Spinal cord (tissue), 10 donors: ENCODE results near the gene EML1. TPM values are rescaled to one million over a fixed set of nuclear protein-coding genes. Genes with fewer than 3 reads are reported as not detected.

Experiments
- DNase-seq, 6 donors: peaks; one replicate each; pipeline versions ENCODE4 v3.0.0 to v3.0.0-alpha.2; 2013 to 2015; ENCODE audit warnings: low spot score in 6 of 6, low read depth in 4 of 6
- H3K27ac ChIP-seq: one replicate; pipeline ENCODE4 v1.5.1; 2013; ENCODE audit warnings: low read depth, low read length, control low read depth
- H3K27me3 ChIP-seq: one replicate; pipeline ENCODE4 v1.6.1; 2013; ENCODE audit warnings: low read length; ENCODE audit not compliant: control insufficient read depth, insufficient read depth
- H3K36me3 ChIP-seq: one replicate; pipeline ENCODE4 v1.6.1; 2013; ENCODE audit warnings: low read length; ENCODE audit not compliant: control insufficient read depth, insufficient read depth
- H3K4me1 ChIP-seq: one replicate; pipeline ENCODE4 v1.6.1; 2013; ENCODE audit warnings: low read length; ENCODE audit not compliant: control insufficient read depth, insufficient read depth
- H3K4me3 ChIP-seq: one replicate; pipeline ENCODE4 v1.5.1; 2013; ENCODE audit warnings: low read depth, low read length, control low read depth
- H3K9me3 ChIP-seq: one replicate; pipeline ENCODE4 v1.6.1; 2013; ENCODE audit warnings: low read length; ENCODE audit not compliant: control insufficient read depth, insufficient read depth
- WGBS: methylation state at CpG from one replicate; pipeline ENCODE4 v1.1.5; 2013; ENCODE audit warnings: missing lambda C conversion rate; ENCODE audit not compliant: insufficient coverage; 5-methylcytosine and 5-hydroxymethylcytosine counted together
- polyA plus RNA-seq, 2 donors: library from polyadenylated mRNA; unstranded; fragments of 120-200 nt; gene quantifications; one replicate each; pipeline ENCODE4 v1.2.1, GENCODE V29; 2013; ENCODE audit not compliant: insufficient read length in 2 of 2
- total RNA-seq, 2 donors: library from RNA; depleted of rRNA in 1 of 2; stranded (reverse); fragments of 120-200 nt in 1 of 2; fragments of >200 nt in 1 of 2; gene quantifications; one replicate each; pipeline versions ENCODE4 v1.2.3 to v1.2.4, GENCODE V29; 2013 to 2014
- donor health status: healthy.

EML1 gene
- total and polyA plus RNA-seq, 4 donors, result 23.1 to 40.4 (median 34.9) TPM

- Histone ChIP-seq H3K4me1 (peaks cover 61% of the 10 kb centered on the region), H3K27ac (no peak overlapping the region), H3K27me3 (peaks cover 3% of the 10 kb centered on the region), H3K4me3 (no peak overlapping the region), H3K9me3 (no peaks in the 10 kb centered on the region), H3K36me3 (no peaks in the 10 kb centered on the region)
- peak in 1 of 6 donors; percentile 39 for DNase-seq
- WGBS, result 36% methylated on average over 22 of the region's 23 CpGs
These were observed 43.2 kb upstream of the EML1 start for GRCh38 chr14:99749763-99750715.

GRCh38 chr14:99750746-99751450, 42.3 kb upstream of the EML1 start:
- no peak overlapping the region for H3K4me3 ChIP-seq
- H3K27me3 ChIP-seq, result peaks cover 3% of the 10 kb centered on the region
- H3K9me3 ChIP-seq, result no peaks in the 10 kb centered on the region
- no peaks in the 10 kb centered on the region for H3K36me3 ChIP-seq
- H3K27ac ChIP-seq, result no peak overlapping the region
- H3K4me1 ChIP-seq, result peaks cover 67% of the 10 kb centered on the region
- WGBS, result 85% methylated on average over 9 of the region's 11 CpGs
- no peak for DNase-seq

- peaks cover 67% of the 10 kb centered on the region for H3K4me1 ChIP-seq
- H3K4me3 ChIP-seq, result no peak overlapping the region
- H3K27me3 ChIP-seq, result peaks cover 3% of the 10 kb centered on the region
- 53% methylated on average over 20 of the region's 25 CpGs for WGBS
- H3K9me3 ChIP-seq, result no peaks in the 10 kb centered on the region
- no peaks in the 10 kb centered on the region for H3K36me3 ChIP-seq
- peak in 1 of 6 donors; percentile 61 for DNase-seq
- H3K27ac ChIP-seq, result peak overlapping the region; percentile 40
These were observed 41.4 kb upstream of the EML1 start for GRCh38 chr14:99751539-99752485.

GRCh38 chr14:99752486-99753121, 40.6 kb upstream of the EML1 start:
- peaks cover 67% of the 10 kb centered on the region for H3K4me1 ChIP-seq
- H3K27me3 ChIP-seq, result peaks cover 3% of the 10 kb centered on the region
- H3K4me3 ChIP-seq, result no peak overlapping the region
- WGBS, result 47% methylated on average over 6 of the region's 9 CpGs
- no peaks in the 10 kb centered on the region for H3K36me3 ChIP-seq
- no peaks in the 10 kb centered on the region for H3K9me3 ChIP-seq
- DNase-seq, result no peak
- H3K27ac ChIP-seq, result peak overlapping the region; percentile 40

- 65% methylated on average over 14 of the region's 16 CpGs for WGBS
- H3K4me1 ChIP-seq, result peaks cover 73% of the 10 kb centered on the region
- no peaks in the 10 kb centered on the region for H3K36me3 ChIP-seq
- H3K4me3 ChIP-seq, result no peak overlapping the region
- no peak overlapping the region for H3K27ac ChIP-seq
- H3K9me3 ChIP-seq, result no peaks in the 10 kb centered on the region
- DNase-seq, result no peak
- peaks cover 3% of the 10 kb centered on the region for H3K27me3 ChIP-seq
These were observed 39.7 kb upstream of the EML1 start for GRCh38 chr14:99753225-99754140.

GRCh38 chr14:99754141-99755067, 38.8 kb upstream of the EML1 start:
- Histone ChIP-seq H3K9me3 (no peaks in the 10 kb centered on the region), H3K4me3 (no peak overlapping the region), H3K4me1 (peaks cover 82% of the 10 kb centered on the region), H3K27me3 (peaks cover 3% of the 10 kb centered on the region), H3K36me3 (no peaks in the 10 kb centered on the region), H3K27ac (no peak overlapping the region)
- no peak for DNase-seq
- 75% methylated on average over 22 of the region's 24 CpGs for WGBS

- Histone ChIP-seq H3K4me3 (no peak overlapping the region), H3K36me3 (no peaks in the 10 kb centered on the region), H3K9me3 (no peaks in the 10 kb centered on the region), H3K4me1 (peaks cover 80% of the 10 kb centered on the region), H3K27me3 (peaks cover 3% of the 10 kb centered on the region), H3K27ac (no peak overlapping the region)
- DNase-seq, result peak in 2 of 6 donors; percentile 37 to 70
- 51% methylated on average over 8 of the region's 8 CpGs for WGBS
These were observed 38.2 kb upstream of the EML1 start for GRCh38 chr14:99755068-99755405.
